Measurements from ENCODE around the gene PDCD5.
"Not testable (repeated sequence)": the region's sequence is repeated elsewhere in the genome, so short reads cannot be mapped to it uniquely, and the experiment has no call there.

Gene PDCD5

DNA sequence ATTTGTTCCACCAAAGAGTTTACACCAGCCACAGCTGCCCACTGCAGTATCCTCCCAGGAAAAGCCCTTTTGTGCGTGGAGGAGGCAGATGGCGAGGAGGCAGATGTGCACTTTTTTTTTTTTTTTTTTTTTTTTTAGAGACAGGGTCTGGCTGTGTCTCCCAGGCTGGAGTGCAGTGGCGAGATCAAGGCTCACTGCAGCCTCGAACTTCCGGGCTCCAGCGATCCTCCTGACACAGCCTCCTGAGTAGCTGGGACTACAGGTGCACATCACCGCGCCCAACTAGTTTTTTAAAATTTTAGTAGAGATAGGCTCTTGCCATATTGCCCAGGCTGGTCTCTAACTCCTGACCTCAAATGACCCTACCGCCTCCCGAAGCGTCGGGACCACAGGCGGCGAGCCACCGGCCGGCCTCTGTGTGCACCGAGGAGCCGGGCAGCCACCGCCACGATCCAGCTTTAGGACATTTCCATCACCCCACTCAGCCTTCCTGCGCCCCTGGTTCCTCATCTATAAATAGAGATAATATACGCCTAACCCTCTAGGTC lies 563 bp upstream of the PDCD5 start:
- DNase-seq: no peak

DNA sequence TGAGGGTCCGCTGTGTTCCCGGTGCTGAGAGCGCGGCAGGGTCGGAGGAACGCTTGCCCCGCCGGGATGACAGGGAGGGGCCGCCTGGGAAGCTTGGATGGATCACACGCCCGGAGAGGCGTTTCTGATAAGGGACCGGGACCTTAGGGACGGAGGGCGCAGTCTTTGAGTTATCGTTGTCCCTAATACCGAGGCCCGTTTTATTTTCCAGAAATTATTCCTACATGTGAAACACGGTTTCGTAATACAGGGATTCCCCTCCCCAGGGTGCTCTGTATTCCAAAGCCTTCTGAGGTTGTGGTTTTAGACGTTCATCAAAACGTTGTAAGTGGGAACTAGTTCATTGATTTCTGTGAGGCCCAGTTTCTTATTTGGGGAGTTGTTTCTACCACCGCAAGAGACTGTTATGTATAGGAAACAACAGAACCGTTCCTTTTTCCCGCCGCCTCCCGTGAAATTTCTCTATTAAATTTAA lies 752 bp downstream of the PDCD5 start:
- no peak for DNase-seq

DNA sequence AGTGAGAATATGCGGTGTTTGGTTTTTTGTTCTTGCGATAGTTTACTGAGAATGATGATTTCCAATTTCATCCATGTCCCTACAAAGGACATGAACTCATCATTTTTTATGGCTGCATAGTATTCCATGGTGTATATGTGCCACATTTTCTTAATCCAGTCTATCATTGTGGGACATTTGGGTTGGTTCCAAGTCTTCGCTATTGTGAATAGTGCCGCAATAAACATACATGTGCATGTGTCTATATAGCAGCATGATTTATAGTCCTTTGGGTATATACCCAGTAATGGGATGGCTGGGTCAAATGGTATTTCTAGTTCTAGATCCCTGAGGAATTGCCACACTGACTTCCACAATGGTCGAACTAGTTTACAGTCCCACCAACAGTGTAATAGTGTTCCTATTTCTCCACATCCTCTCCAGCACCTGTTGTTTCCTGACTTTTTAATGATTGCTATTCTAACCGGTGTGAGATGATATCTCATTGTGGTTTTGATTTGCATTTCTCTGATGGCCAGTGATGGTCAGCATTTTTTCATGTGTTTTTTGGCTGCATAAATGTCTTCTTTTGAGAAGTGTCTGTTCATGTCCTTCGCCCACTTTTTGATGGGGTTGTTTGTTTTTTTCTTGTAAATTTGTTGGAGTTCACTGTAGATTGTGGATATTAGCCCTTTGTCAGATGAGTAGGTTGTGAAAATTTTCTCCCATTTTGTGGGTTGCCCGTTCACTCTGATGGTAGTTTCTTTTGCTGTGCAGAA lies 6.9 kb downstream of the PDCD5 start:
- DNase-seq: not testable (repeated sequence)

DNA sequence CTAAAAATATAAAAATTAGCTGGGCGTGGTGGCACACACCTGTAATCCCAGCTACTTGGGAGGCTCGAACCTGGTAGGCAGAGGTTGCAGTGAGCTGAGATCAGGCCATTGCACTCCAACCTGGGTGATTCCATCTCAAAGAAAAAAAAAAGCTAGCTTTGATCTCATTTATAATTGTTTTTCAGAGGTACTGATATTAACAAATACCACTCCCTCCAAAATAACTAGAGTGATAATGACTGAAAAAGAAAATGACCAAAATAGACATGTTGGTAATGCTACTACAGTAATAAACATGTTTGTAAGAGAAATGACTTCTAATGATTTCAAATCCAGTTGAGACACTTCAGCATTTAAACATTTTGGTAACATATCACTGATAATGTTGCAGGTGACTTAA lies 13.0 kb downstream of the PDCD5 start:
- no peak for DNase-seq

DNA sequence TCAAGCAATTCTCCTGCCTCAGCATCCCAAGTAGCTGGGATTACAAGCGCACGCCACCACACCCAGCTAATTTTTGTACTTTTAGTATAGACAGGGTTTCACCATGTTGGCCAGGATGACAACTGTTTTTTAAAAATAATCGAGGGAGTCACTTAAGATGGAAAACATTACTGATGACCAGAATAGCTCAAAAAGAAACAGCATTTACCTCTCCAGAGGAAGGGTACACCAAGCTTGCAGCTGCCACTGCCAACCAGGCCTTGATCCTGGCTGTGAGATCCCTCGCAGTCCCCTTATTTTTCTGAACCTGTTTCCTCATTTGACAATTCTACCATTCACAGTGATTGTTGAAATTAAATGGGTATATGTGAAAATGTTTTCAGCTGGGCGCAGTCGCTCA lies 14.5 kb downstream of the PDCD5 start:
- DNase-seq: no peak

DNA sequence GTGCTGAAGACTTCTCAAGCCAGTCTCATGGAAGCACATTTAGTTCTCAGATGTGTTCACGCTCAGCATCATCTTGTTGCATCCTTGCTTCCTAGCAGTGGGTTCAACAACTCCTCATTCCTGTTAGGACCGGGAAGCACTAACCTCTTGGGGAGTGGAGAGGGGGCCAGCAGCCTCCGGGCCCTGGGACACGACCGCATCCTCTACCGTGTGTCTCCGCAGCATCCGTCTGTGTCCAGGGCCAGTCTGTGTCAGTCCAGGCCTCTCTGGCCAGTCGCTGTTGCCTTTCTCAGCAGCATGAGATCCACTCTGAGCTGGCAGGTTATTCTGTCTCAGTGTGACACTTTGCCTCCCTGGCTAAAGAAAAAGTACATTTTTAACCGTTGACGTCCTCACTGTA lies 17.0 kb downstream of the PDCD5 start:
- no peak for DNase-seq

DNA sequence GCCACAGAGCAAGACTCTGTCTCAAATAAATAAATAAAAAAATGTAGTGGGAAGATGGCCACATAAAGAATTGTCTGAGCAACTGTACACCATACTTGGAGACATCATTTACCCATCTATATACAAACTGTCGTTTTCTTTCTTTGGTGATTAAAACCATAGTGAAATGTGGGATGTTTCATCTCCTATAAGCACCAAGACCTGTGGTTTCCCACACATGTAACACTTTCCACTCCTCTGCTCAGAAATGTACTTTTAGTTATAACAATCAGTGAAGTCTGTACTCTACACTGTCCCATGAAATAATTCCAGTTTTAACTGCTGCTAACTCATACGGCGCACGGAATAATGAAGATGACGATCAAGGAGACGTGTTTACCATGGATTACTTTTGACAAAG lies 18.3 kb downstream of the PDCD5 start:
- DNase-seq: no peak

DNA sequence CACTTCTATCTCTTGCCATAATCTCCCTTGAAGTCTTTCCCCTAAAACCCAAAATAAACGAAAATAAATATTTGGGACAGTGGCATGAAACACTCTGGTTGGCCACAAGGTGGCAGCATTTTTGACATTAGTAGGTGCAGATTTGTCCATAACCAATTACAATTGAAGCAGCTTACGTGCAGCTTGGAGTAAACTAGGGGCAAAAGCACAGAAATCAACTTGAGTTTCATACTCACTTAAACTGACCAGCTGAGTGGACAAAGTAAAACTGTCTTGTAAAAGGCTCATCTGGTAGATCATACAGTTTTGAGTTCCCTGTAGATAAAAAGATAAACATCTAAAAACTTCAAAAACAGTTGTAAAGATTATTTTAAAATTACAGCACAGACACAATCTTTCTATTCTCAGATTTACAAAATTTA lies 18.8 kb downstream of the PDCD5 start:
- no peak for DNase-seq

DNA sequence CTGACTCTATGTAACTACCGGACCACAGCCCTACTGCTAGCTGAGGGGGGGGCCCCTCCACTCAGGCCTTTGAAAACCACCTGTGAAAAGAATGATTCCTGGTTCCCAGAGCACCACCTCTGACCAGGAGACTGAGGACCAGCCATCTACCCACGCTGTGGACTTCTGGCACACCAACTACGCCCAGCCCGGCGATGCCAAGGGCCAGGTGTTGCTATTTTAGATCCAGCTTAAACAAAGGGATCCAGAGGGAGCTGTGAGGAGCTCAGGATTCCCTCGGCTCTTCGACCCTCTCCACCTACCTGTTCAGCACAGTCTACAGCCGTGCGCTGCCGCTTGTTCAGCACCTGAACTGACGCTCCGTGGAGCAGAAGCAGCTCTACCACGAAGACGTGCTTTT lies 23.0 kb downstream of the PDCD5 start:
- no peak for DNase-seq

DNA sequence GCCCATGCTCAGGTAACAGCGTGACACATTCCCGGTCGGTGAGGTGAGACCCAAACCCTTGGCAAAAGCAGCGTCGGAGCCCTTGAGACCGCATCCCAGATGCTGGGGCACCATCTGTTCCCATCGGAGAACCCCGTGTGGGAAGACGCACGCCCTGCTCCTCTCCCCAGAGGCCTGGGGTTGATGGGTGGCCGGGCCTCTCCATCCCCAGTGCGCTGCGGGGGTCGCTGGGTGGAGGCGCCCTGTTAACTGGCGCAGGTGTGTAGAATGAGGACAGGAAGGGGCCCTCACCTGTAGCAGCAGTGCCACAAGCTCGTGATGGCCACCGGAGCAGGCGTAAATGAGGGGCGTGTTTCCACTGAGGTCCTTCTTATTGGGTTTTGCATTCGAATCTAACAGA lies 24.6 kb downstream of the PDCD5 start:
- no peak for DNase-seq

DNA sequence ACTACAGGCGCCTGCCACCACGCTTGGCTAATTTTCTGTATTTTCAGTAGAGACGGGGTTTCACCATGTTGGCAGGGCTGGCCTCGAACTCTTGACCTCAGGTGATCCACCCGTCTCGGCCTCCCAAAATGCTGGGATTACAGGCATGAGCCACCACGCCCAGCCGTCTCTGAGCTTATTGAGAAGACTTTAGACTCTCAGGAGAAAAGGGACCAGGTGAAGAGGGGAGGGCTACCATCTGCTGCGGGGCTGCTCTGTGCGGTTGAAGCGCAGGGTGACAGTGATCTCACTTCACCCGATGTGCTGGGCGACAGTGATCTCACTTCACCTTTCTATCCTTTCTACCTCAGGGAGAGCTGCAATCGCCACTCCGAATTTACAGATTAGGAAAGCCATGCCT lies 25.3 kb downstream of the PDCD5 start:
- DNase-seq: no peak

DNA sequence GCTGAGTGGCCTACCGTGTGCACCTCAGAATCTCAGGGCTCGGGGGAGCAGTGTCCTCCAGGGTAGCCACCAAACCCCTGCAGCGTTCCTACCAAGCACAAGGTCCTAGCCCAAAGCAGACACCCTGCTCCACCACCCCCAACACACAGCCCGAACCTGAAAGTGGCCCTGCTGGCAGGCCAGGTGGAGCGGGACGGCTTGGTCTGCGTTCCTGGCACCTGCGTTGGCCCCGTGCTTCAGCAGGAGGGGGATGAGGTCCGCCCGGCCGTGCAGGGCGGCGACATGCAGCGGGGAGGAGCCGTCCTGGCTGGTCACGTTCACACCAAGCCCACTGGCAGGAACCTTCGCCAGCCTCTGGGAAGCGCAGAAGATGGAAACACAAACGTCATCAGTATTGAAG lies 26.5 kb downstream of the PDCD5 start:
- DNase-seq: no peak

DNA sequence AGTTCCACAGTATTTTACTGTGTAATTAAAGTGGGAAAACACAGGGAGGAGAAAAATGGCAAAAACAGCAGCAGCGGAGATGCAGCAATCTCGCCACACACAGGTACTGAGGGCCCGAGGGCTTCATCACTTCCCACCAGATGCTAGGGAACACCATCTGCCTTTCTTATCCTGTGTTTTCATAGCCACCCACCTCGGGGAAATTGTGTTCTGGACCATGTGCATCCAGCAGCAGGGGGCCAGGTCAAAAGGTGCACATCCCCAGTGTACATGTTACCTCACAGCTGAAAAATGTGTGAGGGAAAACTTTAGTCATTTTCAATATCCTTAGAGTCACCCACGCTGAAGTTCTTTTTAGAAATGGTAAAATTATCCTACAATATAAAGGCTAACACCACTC lies 30.2 kb downstream of the PDCD5 start:
- DNase-seq: no peak

DNA sequence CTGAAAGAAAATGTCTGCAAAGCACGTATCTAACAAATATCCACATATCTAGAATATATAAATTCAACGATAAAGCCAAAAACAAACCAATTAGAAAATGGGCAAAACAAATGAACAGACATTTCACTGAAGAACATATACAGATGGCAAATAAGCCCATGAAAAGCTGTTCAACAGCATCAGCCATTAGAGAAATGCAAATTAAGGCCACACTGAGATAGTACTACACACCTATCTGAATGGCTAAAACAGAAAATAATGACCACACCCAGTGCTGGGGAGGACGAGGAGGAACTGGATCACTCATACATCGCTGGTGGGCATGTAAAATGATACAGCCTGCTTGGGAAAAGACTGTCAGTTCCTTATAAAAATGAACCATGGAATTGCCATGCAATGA lies 32.0 kb downstream of the PDCD5 start:
- no peak for DNase-seq

DNA sequence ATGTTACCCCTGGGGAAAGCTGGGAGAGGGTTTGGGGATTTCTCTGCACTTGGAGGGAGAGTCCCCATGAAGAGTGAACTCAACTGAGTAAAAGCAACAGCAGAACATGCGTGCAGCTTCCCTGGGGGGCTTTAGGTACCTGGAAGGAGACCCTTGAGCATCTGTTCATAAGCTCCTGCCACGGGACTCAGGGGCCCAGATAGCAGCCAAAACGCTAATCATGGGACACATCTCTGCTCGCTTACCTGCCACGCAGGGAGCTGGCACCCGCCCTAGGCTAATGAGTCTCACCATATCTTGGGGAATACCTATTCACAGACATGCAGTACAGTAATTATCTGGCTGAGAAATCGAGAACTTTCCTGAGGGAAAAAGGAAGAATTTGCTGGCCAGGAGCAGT lies 33.9 kb downstream of the PDCD5 start:
- DNase-seq: no peak

DNA sequence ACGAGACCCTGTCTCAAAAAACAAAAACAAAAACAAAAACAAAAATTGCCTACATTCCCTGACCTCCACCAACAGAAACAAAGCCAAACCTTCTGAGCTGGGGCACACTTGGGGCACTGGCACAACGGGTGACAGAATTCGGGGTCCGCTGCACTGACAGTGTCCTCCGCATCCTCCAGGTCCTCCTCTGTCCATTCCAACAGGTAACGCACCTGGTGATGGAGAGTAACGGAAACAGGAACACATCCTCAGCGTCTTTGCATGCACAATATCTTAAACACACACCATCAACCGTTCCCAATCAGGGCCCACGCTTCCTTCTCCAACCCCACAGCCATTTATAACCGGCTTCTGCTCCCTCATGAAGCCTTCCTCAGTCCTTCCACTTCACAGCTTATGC lies 34.6 kb downstream of the PDCD5 start:
- DNase-seq: no peak

DNA sequence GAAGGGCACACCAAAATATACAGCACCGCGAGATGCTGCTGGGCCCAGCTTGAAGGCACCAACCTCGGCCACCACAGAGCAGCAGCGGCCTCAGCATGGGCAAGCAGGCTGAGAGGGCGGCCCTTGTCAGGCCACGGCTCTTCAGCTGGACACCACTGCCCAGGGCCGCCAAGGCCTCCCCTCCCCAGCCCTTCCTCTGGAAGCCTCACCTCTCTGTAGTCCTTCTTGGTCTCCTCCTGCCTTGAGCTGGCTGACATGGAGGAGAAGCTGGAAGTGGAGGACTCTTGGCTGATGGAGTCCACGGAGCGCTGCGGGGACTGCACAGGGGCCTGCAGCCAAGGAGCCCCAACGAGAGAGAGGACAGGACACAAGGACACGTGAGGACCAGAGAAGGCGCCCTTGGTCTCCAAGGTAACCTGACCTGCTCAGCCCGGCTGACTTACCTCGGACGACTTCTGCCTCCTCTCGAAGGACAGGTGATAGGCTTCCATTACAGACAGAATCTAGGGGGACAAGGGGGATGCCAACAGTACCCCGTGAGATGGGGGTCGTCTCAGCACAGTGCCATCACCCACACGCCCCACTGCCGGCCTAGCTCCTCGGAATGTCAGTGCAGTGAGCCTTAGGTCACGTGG lies 38.2 kb downstream of the PDCD5 start:
- DNase-seq: no peak

DNA sequence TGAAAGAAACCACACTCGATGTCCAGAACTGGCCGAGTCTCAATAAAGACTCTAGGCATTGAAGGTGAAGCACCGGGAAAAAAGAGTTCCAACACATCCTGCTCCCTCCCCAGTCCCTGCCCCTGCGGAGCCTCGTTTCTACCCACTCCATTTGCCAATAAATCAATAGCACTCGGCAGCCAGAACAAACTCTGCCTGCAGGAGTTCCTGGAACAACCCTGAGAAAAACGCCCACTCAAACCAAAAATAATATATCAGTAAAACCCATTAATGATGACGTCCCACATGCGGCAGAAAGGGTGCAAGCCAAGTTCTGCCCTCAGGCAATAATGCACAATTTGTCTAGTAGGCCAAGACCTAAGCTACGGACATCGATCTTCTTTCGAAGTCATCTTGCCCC lies 41.0 kb downstream of the PDCD5 start:
- no peak for DNase-seq

DNA sequence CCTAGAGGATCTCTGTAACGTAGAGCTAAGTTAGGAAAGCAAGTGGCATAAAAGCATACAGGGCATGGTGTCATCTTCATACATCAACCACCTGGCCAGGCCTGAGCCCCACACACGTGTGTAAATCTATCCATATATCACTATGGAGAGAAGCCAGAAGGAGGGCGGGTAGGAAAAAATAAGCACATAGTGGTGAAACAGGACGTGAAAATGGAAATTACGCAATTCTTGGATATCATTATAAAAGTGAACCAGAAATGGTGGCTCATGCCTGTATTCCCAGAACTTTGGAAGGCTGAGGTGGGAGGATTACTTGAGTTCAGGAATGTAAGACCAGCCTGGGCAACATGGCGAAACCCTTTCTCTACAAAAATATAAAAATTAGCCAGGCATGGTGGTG lies 43.4 kb downstream of the PDCD5 start:
- no peak for DNase-seq

DNA sequence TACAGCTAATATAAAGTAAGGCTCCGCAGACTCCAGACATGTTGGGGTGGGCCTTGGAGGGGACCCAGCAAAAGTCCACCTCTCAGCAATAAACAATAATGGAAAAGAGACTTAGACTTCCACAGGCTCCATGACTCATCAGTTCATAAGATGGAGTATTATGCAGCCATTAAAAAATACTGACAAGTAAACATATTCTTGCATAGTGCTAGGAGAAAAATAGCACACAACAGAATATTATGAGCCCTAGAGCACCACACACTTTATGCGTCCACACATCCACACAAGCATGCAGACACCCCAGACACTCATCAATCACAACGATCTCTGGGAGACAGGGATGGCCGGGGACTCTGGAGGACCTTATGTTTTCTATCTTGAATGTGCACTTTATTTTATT lies 46.0 kb downstream of the PDCD5 start:
- DNase-seq: no peak

DNA sequence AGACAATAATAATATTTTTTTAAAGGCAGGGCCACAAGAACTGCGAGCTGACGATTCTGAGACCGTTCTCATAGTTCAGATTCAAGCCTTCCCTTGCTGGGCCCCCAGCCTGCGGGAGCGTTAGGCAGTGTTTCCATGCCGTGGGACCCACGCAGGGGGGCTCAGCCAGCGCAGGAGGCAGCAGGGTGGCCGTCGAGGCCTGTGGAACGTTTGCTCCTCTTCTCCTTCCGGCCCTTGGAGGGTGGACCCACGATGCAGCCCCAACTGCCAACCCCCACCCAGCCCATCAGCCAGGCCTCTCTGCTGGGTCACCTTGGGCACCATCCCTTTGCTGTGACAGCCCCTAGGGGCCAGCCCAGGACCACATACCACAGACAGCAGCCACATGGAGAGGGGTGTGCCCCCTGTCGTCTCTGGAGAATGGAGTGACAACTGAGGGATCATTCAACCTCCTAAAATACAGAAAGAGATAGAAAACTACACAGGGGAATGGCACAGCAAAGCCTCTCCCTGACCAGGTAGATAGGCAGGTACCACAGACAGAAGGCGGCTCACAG lies 46.8 kb downstream of the PDCD5 start:
- DNase-seq: no peak

DNA sequence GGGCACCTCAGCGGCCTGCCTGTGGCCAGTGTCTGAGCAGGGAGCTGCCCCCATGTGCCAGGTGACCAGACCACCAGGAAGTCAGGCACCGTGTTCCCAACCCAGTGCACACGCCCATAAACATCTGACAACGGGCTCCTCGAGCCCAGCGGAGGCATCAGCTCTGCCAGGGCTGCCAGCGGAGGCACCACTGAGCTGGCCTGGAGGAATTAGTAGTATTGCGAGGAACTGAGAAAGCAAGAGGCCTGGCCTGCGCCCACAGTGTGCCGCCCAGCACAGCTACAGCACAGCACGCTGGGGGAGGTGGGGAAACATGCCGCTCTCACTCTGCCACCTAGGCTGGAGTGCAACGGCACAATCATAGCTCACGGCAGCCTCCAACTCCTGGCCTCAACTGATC lies 49.3 kb downstream of the PDCD5 start:
- no peak for DNase-seq

DNA sequence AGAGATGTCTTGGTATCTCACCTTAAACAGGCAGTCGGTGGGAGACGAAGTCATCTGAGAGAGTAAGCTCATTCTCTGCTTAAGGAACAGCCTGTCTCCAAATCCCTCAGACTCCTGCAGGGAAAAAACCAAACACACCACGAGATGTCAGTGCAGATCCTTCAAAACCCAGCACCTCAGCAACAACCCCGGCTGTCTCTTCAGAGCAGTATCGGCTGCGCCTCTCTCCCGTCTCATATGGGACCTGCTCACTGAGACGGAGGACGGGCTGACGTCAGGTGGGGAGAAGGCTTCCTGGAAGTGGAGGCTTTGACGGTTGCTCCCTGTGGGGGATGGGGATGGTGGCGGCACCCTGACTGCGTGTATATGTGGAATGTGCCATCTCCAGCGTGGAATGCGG lies 50.4 kb downstream of the PDCD5 start:
- no peak for DNase-seq

Measured in NCI-H1048 (cell line).